GM23338 (cell line): ENCODE measurements around the gene SLC1A3. TPM values are rescaled to one million over a fixed set of nuclear protein-coding genes. Genes with fewer than 3 reads are reported as not detected.

Source experiments
- ATAC-seq: fragments of 200-7000 bp; cut with Tn5 transposase; 3 replicates; pipeline ENCODE4 v1.9.1; 2020
- DNase-seq: peaks from one replicate; pipeline ENCODE4 v3.0.0-alpha.2; 2015; ENCODE audit warnings: low spot score
- H2AFZ ChIP-seq: fragments of 200-600 bp; sonication (generic); 2 replicates; pipeline ENCODE4 v1.8.0; 2016; ENCODE audit warnings: antibody characterized with exemption, mild to moderate bottlenecking, moderate library complexity
- H3F3A ChIP-seq: fragments of 200-600 bp; sonication (generic); replicated peaks from 2 replicates; pipeline ENCODE4 v1.8.0; 2017; ENCODE audit warnings: antibody characterized with exemption, mixed run types, low read depth
- H3K27ac ChIP-seq: fragments of 200-600 bp; sonication (generic); 2 replicates; pipeline ENCODE4 v1.6.1; 2016; ENCODE audit warnings: low read depth
- H3K27me3 ChIP-seq: fragments of 200-600 bp; sonication (generic); 2 replicates; pipeline ENCODE4 v1.8.0; 2016; ENCODE audit warnings: mild to moderate bottlenecking, mixed run types, moderate library complexity; ENCODE audit not compliant: insufficient read depth
- H3K36me3 ChIP-seq: fragments of 200-600 bp; sonication (generic); 2 replicates; pipeline ENCODE4 v1.8.0; 2016; ENCODE audit warnings: mild to moderate bottlenecking; ENCODE audit not compliant: insufficient read depth
- H3K4me1 ChIP-seq: fragments of 200-600 bp; sonication (generic); 2 replicates; pipeline ENCODE4 v1.8.0; 2016; ENCODE audit warnings: mild to moderate bottlenecking, moderate library complexity; ENCODE audit not compliant: insufficient read depth
- H3K4me2 ChIP-seq: fragments of 200-600 bp; sonication (generic); 2 replicates; pipeline ENCODE4 v1.7.1; 2017; ENCODE audit warnings: mixed run types
- H3K4me3 ChIP-seq: fragments of 200-600 bp; sonication (generic); 2 replicates; pipeline ENCODE4 v1.6.1; 2016; ENCODE audit warnings: mixed run types
- H3K79me2 ChIP-seq: fragments of 200-600 bp; sonication (generic); replicated peaks from 2 replicates; pipeline ENCODE4 v1.8.0; 2017; ENCODE audit warnings: mild to moderate bottlenecking; ENCODE audit not compliant: insufficient read depth
- H3K9me2 ChIP-seq: fragments of 200-600 bp; sonication (generic); 2 replicates; pipeline ENCODE4 v1.8.0; 2017; ENCODE audit not compliant: insufficient read depth
- H4K20me1 ChIP-seq: fragments of 200-600 bp; sonication (generic); replicated peaks from 2 replicates; pipeline ENCODE4 v1.8.0; 2017; ENCODE audit warnings: mild to moderate bottlenecking; ENCODE audit not compliant: insufficient read depth
- H3K27ac Mint-ChIP-seq: 2 replicates; pipeline ENCODE4 v1.8.0; 2020; ENCODE audit warnings: inconsistent platforms, mild to moderate bottlenecking, moderate library complexity, mixed read lengths
- H3K27me3 Mint-ChIP-seq: 3 replicates; pipeline ENCODE4 v1.8.0; 2022; ENCODE audit warnings: low read depth, mild to moderate bottlenecking, moderate library complexity, mixed read lengths, inconsistent platforms; ENCODE audit not compliant: insufficient read depth, poor library complexity
- H3K36me3 Mint-ChIP-seq: 3 replicates; pipeline ENCODE4 v1.8.0; 2021; ENCODE audit warnings: low read depth, mild to moderate bottlenecking, inconsistent platforms, moderate library complexity, mixed read lengths
- H3K4me1 Mint-ChIP-seq: 3 replicates; pipeline ENCODE4 v1.8.0; 2020; ENCODE audit warnings: mild to moderate bottlenecking, inconsistent platforms, mixed read lengths
- H3K4me3 Mint-ChIP-seq: 3 replicates; pipeline ENCODE4 v1.8.0; 2021; ENCODE audit warnings: moderate library complexity, mild to moderate bottlenecking, inconsistent platforms, mixed read lengths
- H3K9me3 Mint-ChIP-seq: 3 replicates; pipeline ENCODE4 v1.8.0; 2020; ENCODE audit warnings: moderate library complexity, mild to moderate bottlenecking, inconsistent platforms, mixed read lengths
- CREB1 ChIP-seq: fragments of 250-450 bp; sonication (Bioruptor Pico); IDR thresholded peaks from 2 replicates; pipeline ENCODE4 v1.5.0; 2020; ENCODE audit warnings: low read depth, mild to moderate bottlenecking, moderate library complexity
- EZH2 ChIP-seq: fragments of 200-600 bp; sonication (generic); IDR thresholded peaks from one replicate; pipeline ENCODE4 v1.8.0; 2017; ENCODE audit warnings: antibody characterized with exemption, mild to moderate bottlenecking, low read depth; ENCODE audit not compliant: unreplicated experiment
- EZH2phosphoT487 ChIP-seq: fragments of 200-600 bp; sonication (generic); IDR thresholded peaks from one replicate; pipeline ENCODE4 v1.8.1; 2018; ENCODE audit warnings: antibody characterized with exemption; ENCODE audit not compliant: unreplicated experiment
- JUNB ChIP-seq: IDR thresholded peaks from one replicate; pipeline ENCODE4 v1.6.1; 2016; ENCODE audit warnings: antibody characterized with exemption; ENCODE audit not compliant: unreplicated experiment
- NANOG ChIP-seq: IDR thresholded peaks from 2 replicates; pipeline ENCODE4 v1.6.1; 2016; ENCODE audit warnings: antibody characterized with exemption, borderline replicate concordance
- POLR2AphosphoS5 ChIP-seq: IDR thresholded peaks from 2 replicates; pipeline ENCODE4 v1.6.1; 2016; ENCODE audit warnings: antibody characterized with exemption, low read depth
- REST ChIP-seq: IDR thresholded peaks from one replicate; pipeline ENCODE4 v1.6.1; 2018; ENCODE audit warnings: antibody characterized with exemption; ENCODE audit not compliant: unreplicated experiment
- STAT1 ChIP-seq: IDR thresholded peaks from one replicate; pipeline ENCODE4 v1.6.1; 2016; ENCODE audit warnings: antibody characterized with exemption; ENCODE audit not compliant: unreplicated experiment
- ZNF114 ChIP-seq: fragments of 250-450 bp; sonication (Bioruptor Pico); IDR thresholded peaks from 2 replicates; pipeline ENCODE4 v1.5.0; 2020; ENCODE audit warnings: mild to moderate bottlenecking, moderate library complexity
- ZNF331 ChIP-seq: fragments of 250-450 bp; sonication (Bioruptor Pico); IDR thresholded peaks from 2 replicates; pipeline ENCODE4 v1.5.0; 2020; ENCODE audit warnings: low read depth, mild to moderate bottlenecking, moderate library complexity
- polyA plus RNA-seq: library from polyadenylated mRNA; unstranded; fragments of >200 nt; fragmentation: Nextera tagmentation; extraction: Ambion mirVana; gene quantifications from 2 replicates; pipeline ENCODE4 v1.2.1, GENCODE V29; 2016
- total RNA-seq: library from RNA; depleted of rRNA; stranded (reverse); fragments of >200 nt; shearing (Covaris generic); gene quantifications from 2 replicates; pipeline ENCODE4 v1.2.3, GENCODE V29; 2014
- TF ChIP-seq, protein P1 (sequence below), 2 experiments: fragments of 200-600 bp in 1 of 2; sonication (generic) in 1 of 2; conservative IDR thresholded peaks; 2 replicates each; pipeline versions ENCODE4 v1.5.1 to v1.6.1; 2016 to 2017; ENCODE audit warnings: antibody characterized with exemption in 2 of 2, low read depth in 2 of 2, mild to moderate bottlenecking in 2 of 2, moderate library complexity in 1 of 2
- TF ChIP-seq, protein P2 (sequence below): fragments of 250-450 bp; sonication (Bioruptor Pico); IDR thresholded peaks from 2 replicates; pipeline ENCODE4 v1.5.0; 2020; ENCODE audit warnings: mild to moderate bottlenecking, moderate library complexity
- TF ChIP-seq, protein P3 (sequence below): IDR thresholded peaks from 2 replicates; pipeline ENCODE4 v1.6.1; 2016; ENCODE audit warnings: antibody characterized with exemption

Gene SLC1A3
- total and polyA plus RNA-seq, 2 experiments from 2014 or later, result 29.0 to 40.7 TPM

DNA sequence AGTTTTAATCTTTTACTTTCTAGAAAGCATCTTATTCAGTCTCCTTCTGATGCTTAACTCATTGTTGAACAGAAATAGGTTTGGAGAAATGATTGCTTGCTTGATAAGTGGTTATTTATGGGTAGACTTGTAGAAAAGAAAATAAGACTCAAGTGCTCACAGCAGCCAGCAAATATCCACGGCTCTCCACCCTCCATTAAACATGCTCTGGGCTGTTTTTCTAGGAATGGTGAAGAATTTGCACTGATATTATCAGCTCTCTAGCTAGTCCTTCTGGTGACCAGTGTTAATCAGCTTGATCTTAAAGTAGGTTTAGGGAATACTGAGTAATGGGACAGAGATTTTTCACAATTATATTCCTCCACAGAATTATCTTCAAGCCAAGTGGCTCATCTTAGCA is 60.6 kb downstream of the SLC1A3 start:
- ATAC-seq, result no peak
- H3K4me1 ChIP-seq, result no peaks in the 10 kb centered on the region
- H3K27ac ChIP-seq, result no peak overlapping the region
- Mint-ChIP-seq H3K27ac (no peak overlapping the region), H3K9me3 (no peaks in the 10 kb centered on the region), H3K36me3 (no peaks in the 10 kb centered on the region), H3K27me3 (no peaks in the 10 kb centered on the region), H3K4me1 (peaks cover 24% of the 10 kb centered on the region), H3K4me3 (no peak overlapping the region)
- H3K4me3 ChIP-seq, result no peak overlapping the region
- no peaks in the 10 kb centered on the region for H3K79me2 ChIP-seq
- H3K9me2 ChIP-seq, result no peaks in the 10 kb centered on the region
- DNase-seq, result no peak
- H3K4me2 ChIP-seq, result no peak overlapping the region
- no peaks in the 10 kb centered on the region; the same call in 1 of the 2 replicates for H4K20me1 ChIP-seq
- peaks cover 3% of the 10 kb centered on the region; the same call in 1 of the 2 replicates for H3K36me3 ChIP-seq
- H2AFZ ChIP-seq, result no peak overlapping the region
- no peaks in the 10 kb centered on the region for H3F3A ChIP-seq
- no peaks in the 10 kb centered on the region for H3K27me3 ChIP-seq
- TF ChIP-seq ZNF331 (CRISPR knock-in tag) (no peak), CREB1 (CRISPR knock-in tag) (no peak), REST (no peak), EZH2 (no peak), EZH2phosphoT487 (no peak), JUNB (no peak), POLR2AphosphoS5 (no peak), STAT1 (no peak), ZNF114 (CRISPR knock-in tag) (no peak), NANOG (no peak)
- TF ChIP-seq, protein P1, sequence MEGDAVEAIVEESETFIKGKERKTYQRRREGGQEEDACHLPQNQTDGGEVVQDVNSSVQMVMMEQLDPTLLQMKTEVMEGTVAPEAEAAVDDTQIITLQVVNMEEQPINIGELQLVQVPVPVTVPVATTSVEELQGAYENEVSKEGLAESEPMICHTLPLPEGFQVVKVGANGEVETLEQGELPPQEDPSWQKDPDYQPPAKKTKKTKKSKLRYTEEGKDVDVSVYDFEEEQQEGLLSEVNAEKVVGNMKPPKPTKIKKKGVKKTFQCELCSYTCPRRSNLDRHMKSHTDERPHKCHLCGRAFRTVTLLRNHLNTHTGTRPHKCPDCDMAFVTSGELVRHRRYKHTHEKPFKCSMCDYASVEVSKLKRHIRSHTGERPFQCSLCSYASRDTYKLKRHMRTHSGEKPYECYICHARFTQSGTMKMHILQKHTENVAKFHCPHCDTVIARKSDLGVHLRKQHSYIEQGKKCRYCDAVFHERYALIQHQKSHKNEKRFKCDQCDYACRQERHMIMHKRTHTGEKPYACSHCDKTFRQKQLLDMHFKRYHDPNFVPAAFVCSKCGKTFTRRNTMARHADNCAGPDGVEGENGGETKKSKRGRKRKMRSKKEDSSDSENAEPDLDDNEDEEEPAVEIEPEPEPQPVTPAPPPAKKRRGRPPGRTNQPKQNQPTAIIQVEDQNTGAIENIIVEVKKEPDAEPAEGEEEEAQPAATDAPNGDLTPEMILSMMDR (conservative IDR thresholded peaks at IDR 0.05; ENCODE audit: low read depth in 2 of 2), result no peak
- TF ChIP-seq, protein P2, sequence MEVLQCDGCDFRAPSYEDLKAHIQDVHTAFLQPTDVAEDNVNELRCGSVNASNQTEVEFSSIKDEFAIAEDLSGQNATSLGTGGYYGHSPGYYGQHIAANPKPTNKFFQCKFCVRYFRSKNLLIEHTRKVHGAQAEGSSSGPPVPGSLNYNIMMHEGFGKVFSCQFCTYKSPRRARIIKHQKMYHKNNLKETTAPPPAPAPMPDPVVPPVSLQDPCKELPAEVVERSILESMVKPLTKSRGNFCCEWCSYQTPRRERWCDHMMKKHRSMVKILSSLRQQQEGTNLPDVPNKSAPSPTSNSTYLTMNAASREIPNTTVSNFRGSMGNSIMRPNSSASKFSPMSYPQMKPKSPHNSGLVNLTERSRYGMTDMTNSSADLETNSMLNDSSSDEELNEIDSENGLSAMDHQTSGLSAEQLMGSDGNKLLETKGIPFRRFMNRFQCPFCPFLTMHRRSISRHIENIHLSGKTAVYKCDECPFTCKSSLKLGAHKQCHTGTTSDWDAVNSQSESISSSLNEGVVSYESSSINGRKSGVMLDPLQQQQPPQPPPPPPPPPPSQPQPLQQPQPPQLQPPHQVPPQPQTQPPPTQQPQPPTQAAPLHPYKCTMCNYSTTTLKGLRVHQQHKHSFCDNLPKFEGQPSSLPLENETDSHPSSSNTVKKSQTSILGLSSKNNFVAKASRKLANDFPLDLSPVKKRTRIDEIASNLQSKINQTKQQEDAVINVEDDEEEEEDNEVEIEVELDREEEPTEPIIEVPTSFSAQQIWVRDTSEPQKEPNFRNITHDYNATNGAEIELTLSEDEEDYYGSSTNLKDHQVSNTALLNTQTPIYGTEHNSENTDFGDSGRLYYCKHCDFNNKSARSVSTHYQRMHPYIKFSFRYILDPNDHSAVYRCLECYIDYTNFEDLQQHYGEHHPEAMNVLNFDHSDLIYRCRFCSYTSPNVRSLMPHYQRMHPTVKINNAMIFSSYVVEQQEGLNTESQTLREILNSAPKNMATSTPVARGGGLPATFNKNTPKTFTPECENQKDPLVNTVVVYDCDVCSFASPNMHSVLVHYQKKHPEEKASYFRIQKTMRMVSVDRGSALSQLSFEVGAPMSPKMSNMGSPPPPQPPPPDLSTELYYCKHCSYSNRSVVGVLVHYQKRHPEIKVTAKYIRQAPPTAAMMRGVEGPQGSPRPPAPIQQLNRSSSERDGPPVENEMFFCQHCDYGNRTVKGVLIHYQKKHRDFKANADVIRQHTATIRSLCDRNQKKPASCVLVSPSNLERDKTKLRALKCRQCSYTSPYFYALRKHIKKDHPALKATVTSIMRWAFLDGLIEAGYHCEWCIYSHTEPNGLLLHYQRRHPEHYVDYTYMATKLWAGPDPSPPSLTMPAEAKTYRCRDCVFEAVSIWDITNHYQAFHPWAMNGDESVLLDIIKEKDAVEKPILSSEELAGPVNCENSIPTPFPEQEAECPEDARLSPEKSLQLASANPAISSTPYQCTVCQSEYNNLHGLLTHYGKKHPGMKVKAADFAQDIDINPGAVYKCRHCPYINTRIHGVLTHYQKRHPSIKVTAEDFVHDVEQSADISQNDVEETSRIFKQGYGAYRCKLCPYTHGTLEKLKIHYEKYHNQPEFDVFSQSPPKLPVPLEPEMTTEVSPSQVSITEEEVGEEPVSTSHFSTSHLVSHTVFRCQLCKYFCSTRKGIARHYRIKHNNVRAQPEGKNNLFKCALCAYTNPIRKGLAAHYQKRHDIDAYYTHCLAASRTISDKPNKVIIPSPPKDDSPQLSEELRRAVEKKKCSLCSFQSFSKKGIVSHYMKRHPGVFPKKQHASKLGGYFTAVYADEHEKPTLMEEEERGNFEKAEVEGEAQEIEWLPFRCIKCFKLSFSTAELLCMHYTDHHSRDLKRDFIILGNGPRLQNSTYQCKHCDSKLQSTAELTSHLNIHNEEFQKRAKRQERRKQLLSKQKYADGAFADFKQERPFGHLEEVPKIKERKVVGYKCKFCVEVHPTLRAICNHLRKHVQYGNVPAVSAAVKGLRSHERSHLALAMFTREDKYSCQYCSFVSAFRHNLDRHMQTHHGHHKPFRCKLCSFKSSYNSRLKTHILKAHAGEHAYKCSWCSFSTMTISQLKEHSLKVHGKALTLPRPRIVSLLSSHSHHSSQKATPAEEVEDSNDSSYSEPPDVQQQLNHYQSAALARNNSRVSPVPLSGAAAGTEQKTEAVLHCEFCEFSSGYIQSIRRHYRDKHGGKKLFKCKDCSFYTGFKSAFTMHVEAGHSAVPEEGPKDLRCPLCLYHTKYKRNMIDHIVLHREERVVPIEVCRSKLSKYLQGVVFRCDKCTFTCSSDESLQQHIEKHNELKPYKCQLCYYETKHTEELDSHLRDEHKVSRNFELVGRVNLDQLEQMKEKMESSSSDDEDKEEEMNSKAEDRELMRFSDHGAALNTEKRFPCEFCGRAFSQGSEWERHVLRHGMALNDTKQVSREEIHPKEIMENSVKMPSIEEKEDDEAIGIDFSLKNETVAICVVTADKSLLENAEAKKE (CRISPR knock-in tag), result no peak
- TF ChIP-seq, protein P3, sequence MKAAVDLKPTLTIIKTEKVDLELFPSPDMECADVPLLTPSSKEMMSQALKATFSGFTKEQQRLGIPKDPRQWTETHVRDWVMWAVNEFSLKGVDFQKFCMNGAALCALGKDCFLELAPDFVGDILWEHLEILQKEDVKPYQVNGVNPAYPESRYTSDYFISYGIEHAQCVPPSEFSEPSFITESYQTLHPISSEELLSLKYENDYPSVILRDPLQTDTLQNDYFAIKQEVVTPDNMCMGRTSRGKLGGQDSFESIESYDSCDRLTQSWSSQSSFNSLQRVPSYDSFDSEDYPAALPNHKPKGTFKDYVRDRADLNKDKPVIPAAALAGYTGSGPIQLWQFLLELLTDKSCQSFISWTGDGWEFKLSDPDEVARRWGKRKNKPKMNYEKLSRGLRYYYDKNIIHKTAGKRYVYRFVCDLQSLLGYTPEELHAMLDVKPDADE, result no peak
